ENCODE data around the gene ANKRD66. TPM values are rescaled to one million over a fixed set of nuclear protein-coding genes. Genes with fewer than 3 reads are reported as not detected.

The ANKRD66 gene
- polyA plus RNA-seq (2012; ENCODE audit: insufficient read depth, insufficient read length, low read depth), result not detected

DNA sequence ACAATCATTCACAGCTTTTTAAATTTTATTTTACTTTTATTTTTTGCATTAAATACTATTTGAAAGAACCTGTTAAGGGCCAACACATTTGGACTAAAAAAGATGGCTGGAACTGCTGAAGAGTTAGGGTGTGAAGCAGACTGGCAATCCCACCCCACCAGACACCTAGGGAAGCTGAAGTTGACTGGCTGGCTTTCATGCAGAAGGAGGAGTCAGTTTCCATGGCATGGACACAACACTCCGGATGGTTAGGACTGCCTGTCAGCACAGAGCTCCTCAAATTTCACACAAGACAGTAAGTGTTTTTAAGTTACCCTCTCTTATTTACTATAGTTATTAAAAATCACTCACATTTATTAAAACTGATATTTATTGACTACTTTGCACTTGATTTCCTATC is at the start of gene ANKRD66:
Gene ANKRD66 (plus strand): TSS at position 238 of the 400 bp plus-strand sequence. CDS start 5,016 bp downstream, outside the sequence.
- TF ChIP-seq, protein P1, sequence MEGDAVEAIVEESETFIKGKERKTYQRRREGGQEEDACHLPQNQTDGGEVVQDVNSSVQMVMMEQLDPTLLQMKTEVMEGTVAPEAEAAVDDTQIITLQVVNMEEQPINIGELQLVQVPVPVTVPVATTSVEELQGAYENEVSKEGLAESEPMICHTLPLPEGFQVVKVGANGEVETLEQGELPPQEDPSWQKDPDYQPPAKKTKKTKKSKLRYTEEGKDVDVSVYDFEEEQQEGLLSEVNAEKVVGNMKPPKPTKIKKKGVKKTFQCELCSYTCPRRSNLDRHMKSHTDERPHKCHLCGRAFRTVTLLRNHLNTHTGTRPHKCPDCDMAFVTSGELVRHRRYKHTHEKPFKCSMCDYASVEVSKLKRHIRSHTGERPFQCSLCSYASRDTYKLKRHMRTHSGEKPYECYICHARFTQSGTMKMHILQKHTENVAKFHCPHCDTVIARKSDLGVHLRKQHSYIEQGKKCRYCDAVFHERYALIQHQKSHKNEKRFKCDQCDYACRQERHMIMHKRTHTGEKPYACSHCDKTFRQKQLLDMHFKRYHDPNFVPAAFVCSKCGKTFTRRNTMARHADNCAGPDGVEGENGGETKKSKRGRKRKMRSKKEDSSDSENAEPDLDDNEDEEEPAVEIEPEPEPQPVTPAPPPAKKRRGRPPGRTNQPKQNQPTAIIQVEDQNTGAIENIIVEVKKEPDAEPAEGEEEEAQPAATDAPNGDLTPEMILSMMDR (IDR thresholded peaks at IDR 0.05; ENCODE audit: low read depth, low read length), result no peak
- DNase-seq, result no peak
- Histone ChIP-seq H3K36me3 (no peaks in the 10 kb centered on the region), H3K4me3 (ENCODE audit: low read depth, low read length) (no peak within 1 kb of the TSS), H3K4me1 (no peaks in the 10 kb centered on the region), H3K9me3 (no peaks in the 10 kb centered on the region), H3K27me3 (no peaks in the 10 kb centered on the region)

DNA sequence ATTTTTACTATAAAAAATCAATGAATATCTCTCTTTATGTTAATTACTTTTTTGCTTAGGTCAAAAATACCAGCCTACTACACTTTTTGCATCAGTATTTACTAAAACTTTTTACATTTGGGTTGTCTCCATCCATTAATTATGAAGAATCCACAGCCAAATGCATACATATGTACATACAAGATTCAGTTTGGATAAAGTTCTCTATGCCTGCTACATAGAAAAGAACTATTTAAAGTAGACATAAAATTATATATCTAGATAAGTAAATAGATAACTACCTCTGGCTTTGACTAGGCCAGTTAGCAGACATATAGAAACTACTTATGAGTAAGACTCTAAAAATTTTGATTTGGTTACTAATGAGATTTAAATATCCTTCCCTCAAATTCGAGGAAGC is 46.8 kb upstream of the ANKRD66 start:
- DNase-seq, result no peak
- Histone ChIP-seq H3K4me3 (ENCODE audit: low read depth, low read length) (no peak overlapping the region), H3K27me3 (no peaks in the 10 kb centered on the region), H3K9me3 (no peaks in the 10 kb centered on the region), H3K36me3 (no peaks in the 10 kb centered on the region), H3K4me1 (no peaks in the 10 kb centered on the region)
- TF ChIP-seq, protein P1 (IDR thresholded peaks at IDR 0.05; ENCODE audit: low read depth, low read length), result no peak

DNA sequence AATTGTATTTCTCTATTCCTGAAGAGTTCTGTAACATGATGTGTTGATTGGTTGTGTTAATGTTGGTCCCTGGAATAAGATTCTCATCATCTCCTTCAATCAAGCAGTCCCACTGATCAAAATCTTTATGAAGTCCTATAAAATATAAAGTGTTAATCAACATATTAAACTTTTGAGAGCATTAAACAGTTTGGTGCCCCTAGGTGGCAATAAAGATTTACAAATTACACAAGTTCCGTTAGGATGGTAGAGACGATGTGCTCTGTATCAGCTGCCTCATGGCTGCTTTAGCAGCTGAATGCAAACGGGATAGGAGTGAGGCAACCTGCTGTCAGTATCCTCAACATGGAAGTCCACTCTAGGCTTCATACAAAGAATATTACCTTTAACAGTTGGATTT is 42.2 kb upstream of the ANKRD66 start:
- Histone ChIP-seq H3K9me3 (no peaks in the 10 kb centered on the region), H3K27me3 (no peaks in the 10 kb centered on the region), H3K4me3 (ENCODE audit: low read depth, low read length) (no peak overlapping the region), H3K36me3 (no peaks in the 10 kb centered on the region), H3K4me1 (no peaks in the 10 kb centered on the region)
- TF ChIP-seq, protein P1 (IDR thresholded peaks at IDR 0.05; ENCODE audit: low read depth, low read length), result no peak
- DNase-seq, result no peak

- Histone ChIP-seq H3K4me1 (no peaks in the 10 kb centered on the region), H3K9me3 (no peaks in the 10 kb centered on the region), H3K4me3 (ENCODE audit: low read depth, low read length) (no peak overlapping the region), H3K27me3 (no peaks in the 10 kb centered on the region), H3K36me3 (no peaks in the 10 kb centered on the region)
- no peak for DNase-seq
- TF ChIP-seq, protein P1 (IDR thresholded peaks at IDR 0.05; ENCODE audit: low read depth, low read length), result no peak
These were observed 40.3 kb upstream of the ANKRD66 start for GRCh38 chr6:46706464-46706863.

- Histone ChIP-seq H3K4me1 (no peaks in the 10 kb centered on the region), H3K4me3 (ENCODE audit: low read depth, low read length) (no peak overlapping the region), H3K9me3 (no peaks in the 10 kb centered on the region), H3K36me3 (no peaks in the 10 kb centered on the region), H3K27me3 (no peaks in the 10 kb centered on the region)
- no peak for DNase-seq
- TF ChIP-seq, protein P1 (IDR thresholded peaks at IDR 0.05; ENCODE audit: low read depth, low read length), result no peak
These were observed 35.2 kb upstream of the ANKRD66 start for GRCh38 chr6:46711491-46711890.

- Histone ChIP-seq H3K4me3 (ENCODE audit: low read depth, low read length) (no peak overlapping the region), H3K27me3 (no peaks in the 10 kb centered on the region), H3K9me3 (no peaks in the 10 kb centered on the region), H3K4me1 (no peaks in the 10 kb centered on the region), H3K36me3 (no peaks in the 10 kb centered on the region)
- DNase-seq, result no peak
- TF ChIP-seq, protein P1 (IDR thresholded peaks at IDR 0.05; ENCODE audit: low read depth, low read length), result no peak
These were observed 31.6 kb upstream of the ANKRD66 start for GRCh38 chr6:46715141-46715540.

All from BE2C (cell line).